HG03439 (cell line): ENCODE data around the gene YEATS4.

Experiments
- ATAC-seq: cut with Tn5 transposase; IDR thresholded peaks from one replicate; pipeline ENCODE4 v1.9.1; 2021; ENCODE audit warnings: mild to moderate bottlenecking, moderate library complexity; ENCODE audit not compliant: unreplicated experiment

YEATS4 gene

GRCh38 chr12:69430942-69431590, 71.5 kb downstream of the YEATS4 start:
- no peak for ATAC-seq

DNA sequence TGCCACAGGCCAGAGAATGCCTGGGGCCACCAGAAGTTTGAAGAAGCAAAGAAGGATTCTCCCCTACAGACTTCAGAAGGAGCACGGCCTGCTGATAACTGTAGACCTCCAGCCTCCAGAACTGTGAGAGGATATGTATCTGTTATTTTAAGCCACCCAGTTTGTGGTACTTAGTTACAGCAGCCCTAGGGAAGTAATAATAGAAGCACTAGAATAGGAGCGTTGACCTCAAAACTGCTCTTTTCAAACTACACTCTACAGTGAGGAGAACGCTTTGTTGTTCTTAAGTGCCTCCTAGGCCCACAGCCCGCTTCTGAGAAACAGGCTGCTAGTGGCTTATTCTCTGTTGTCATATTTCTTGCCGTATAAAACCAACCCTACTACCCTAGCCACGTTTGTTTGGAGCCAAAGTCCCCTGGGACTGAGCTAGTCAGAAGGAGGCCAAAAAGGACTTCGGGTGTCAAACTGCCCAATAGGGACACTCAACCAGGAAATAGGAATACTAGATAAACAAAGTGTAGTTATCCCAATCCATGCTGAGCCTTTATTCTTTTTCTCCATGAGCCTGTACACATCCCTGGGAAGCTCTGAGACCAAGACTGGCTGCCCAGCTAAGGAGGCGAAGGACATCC, 72.2 kb downstream of the YEATS4 start:
- no peak for ATAC-seq

DNA sequence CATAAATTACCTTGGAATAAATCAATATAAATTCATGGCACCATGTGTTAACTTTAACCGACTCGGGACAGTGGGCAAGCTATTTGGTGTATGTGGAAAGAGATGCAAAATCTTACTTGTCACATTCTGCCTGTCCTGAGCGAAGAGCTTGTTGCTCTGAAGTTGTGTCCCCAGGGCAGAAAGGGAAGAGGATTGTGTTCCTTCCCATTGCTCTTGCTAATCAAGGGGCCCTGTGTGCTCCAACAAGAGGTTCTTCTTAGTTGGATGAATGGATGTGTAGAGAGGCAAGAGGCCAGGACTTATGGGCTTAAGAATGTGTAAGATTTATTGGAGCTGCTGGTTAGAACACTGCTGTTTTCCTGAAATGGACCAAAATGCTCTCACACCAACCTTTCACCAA, 74.1 kb downstream of the YEATS4 start:
- ATAC-seq = no peak

DNA sequence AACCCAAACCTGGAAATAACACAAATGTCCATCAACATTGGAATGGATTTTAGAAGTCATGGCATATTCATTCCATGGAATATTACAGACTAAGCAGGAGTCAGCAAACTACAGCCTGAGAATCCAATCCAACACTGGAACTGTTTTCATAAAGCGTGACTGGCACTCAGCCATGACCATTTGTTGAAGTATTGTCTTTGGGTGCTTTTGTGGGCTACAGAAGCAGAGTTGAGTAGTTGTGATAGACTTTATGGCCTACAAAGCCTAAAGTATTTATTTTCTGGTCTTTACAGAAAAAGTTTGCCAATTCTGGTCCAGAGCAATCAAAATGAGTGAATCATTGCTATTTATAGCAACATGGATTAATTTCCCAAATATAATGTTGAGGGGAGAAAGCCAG, 76.1 kb downstream of the YEATS4 start:
- no peak for ATAC-seq

DNA sequence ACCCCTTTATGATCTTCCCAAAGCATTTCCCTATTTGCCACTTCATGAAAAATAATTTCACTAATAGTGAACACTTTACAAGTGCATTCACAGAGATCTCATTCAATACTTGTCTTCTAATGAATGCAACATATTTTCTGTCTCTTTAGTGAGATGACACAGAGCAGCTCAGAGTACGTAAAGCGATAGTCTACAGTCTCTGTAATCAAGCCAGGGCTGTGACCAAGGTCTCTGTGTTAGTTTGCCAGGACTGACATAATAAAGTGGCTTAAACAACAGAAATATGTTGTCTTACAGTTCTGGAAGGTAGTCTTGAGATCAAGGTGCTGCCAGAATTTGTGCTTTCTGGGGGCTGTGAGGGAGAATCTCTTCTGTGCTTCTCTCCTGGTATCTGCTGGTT, 77.5 kb downstream of the YEATS4 start:
- no peak for ATAC-seq

GRCh38 chr12:69438539-69438938, 79.0 kb downstream of the YEATS4 start:
- no peak for ATAC-seq

GRCh38 chr12:69440016-69440415, 80.5 kb downstream of the YEATS4 start:
- ATAC-seq = no peak
